ENCODE results near the gene CFAP210.
"Not testable (repeated sequence)": the region's sequence is repeated elsewhere in the genome, so short reads cannot be mapped to it uniquely, and the experiment has no call there.

CFAP210 gene

GRCh38 chr2:169702996-169703395 is 8.8 kb upstream of the CFAP210 start:
- H3K27me3 ChIP-seq (replicated peaks in 2 of 5; ENCODE audit: control insufficient read depth in 4 of 5, insufficient read depth in 5 of 5, low read length in 4 of 5), result no peaks in the 10 kb centered on the region
- DNase-seq, result no peak
- no peaks in the 10 kb centered on the region for H3K9me3 ChIP-seq (ENCODE audit: control extremely low read depth in 1 of 5, control insufficient read depth in 4 of 5, insufficient read depth in 2 of 5, low read depth in 1 of 5, low read length in 4 of 5)
- CTCF ChIA-PET, result interaction anchor here (1.4 to 1.7 kb wide), 2 partner anchors 10 to 23 kb away, joined by 3 to 5 read pairs; no protein-coding TSS in a partner anchor
- 90% methylated on average over 2 of the region's 3 CpGs for WGBS (ENCODE audit: insufficient coverage)
- H3K36me3 ChIP-seq (ENCODE audit: control insufficient read depth in 4 of 4, insufficient read depth in 4 of 4, low read length in 3 of 4), result peaks cover 3 to 19% (median 7%) of the 10 kb centered on the region in 4 experiments
- no peak overlapping the region for H3K27ac ChIP-seq (ENCODE audit: insufficient read depth in 1 of 2, low read depth in 1 of 2, low read length in 2 of 2, poor library complexity in 1 of 2, severe bottlenecking in 2 of 2)
- H3K4me1 ChIP-seq (ENCODE audit: control extremely low read depth in 1 of 4, control insufficient read depth in 4 of 4, insufficient read depth in 4 of 4, low read length in 3 of 4), result no peaks in the 10 kb centered on the region
- no peak overlapping the region for H3K4me3 ChIP-seq (ENCODE audit: control insufficient read depth in 1 of 7, extremely low read depth in 1 of 7, insufficient read depth in 4 of 7, low read depth in 2 of 7, low read length in 6 of 7)
- POLR2A ChIA-PET, result no interaction called here

GRCh38 chr2:169699173-169699572 is 5.0 kb upstream of the CFAP210 start:
- DNase-seq; H3K27me3 ChIP-seq (replicated peaks in 2 of 5; ENCODE audit: control insufficient read depth in 4 of 5, insufficient read depth in 5 of 5, low read length in 4 of 5); H3K4me1 ChIP-seq (ENCODE audit: control extremely low read depth in 1 of 4, control insufficient read depth in 4 of 4, insufficient read depth in 4 of 4, low read length in 3 of 4); H3K4me3 ChIP-seq (ENCODE audit: control insufficient read depth in 1 of 7, extremely low read depth in 1 of 7, insufficient read depth in 4 of 7, low read depth in 2 of 7, low read length in 6 of 7); H3K9me3 ChIP-seq (ENCODE audit: control extremely low read depth in 1 of 5, control insufficient read depth in 4 of 5, insufficient read depth in 2 of 5, low read depth in 1 of 5, low read length in 4 of 5); H3K27ac ChIP-seq (ENCODE audit: insufficient read depth in 1 of 2, low read depth in 1 of 2, low read length in 2 of 2, poor library complexity in 1 of 2, severe bottlenecking in 2 of 2); POLR2A ChIA-PET: not testable (repeated sequence)
- CTCF ChIA-PET, result interaction anchor here (1.0 to 1.6 kb wide), 2 partner anchors 16 to 128 kb away, joined by 3 to 7 read pairs; partner anchors contain the start of gene UBR3
- H3K36me3 ChIP-seq (ENCODE audit: control insufficient read depth in 4 of 4, insufficient read depth in 4 of 4, low read length in 3 of 4), result peaks cover 5 to 17% (median 7%) of the 10 kb centered on the region in 4 experiments
- WGBS (ENCODE audit: insufficient coverage), result no CpG with 5 or more reads among the region's 2 CpGs

DNA sequence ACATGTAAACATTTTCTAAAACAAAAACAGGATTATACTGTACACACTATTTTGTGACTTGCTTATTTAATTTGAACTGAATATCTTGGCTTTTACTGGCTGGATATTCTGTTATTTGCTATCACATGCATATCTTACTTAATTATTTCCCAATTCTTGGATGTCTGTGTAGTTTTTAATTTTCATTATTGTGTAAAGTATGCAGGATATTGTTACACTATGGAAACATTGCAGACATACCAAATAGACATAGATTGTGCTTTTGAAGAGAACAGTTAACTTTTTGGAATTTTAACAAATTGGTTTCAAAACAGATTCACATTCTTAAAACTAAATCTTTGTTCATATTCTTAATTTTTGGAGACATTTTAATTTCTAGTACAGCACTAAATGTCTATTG is 2.2 kb upstream of the CFAP210 start:
- no peaks in the 10 kb centered on the region for H3K9me3 ChIP-seq (ENCODE audit: control extremely low read depth in 1 of 5, control insufficient read depth in 4 of 5, insufficient read depth in 2 of 5, low read depth in 1 of 5, low read length in 4 of 5)
- DNase-seq, result no peak
- ChIA-PET POLR2A (interaction anchor here (0.7 kb wide), 1 partner anchor 47 kb away, joined by 3 read pairs; no protein-coding TSS in a partner anchor), CTCF (interaction anchor here (1.6 kb wide), 1 partner anchor 11 kb away, joined by 4 read pairs; no protein-coding TSS in a partner anchor)
- no peak overlapping the region for H3K4me3 ChIP-seq (ENCODE audit: control insufficient read depth in 1 of 7, extremely low read depth in 1 of 7, insufficient read depth in 4 of 7, low read depth in 2 of 7, low read length in 6 of 7)
- peaks cover 6 to 16% (median 9%) of the 10 kb centered on the region in 4 experiments for H3K4me1 ChIP-seq (ENCODE audit: control extremely low read depth in 1 of 4, control insufficient read depth in 4 of 4, insufficient read depth in 4 of 4, low read length in 3 of 4)
- H3K27ac ChIP-seq (ENCODE audit: insufficient read depth in 1 of 2, low read depth in 1 of 2, low read length in 2 of 2, poor library complexity in 1 of 2, severe bottlenecking in 2 of 2), result no peak overlapping the region
- peaks cover 2 to 12% (median 3%) of the 10 kb centered on the region in 4 experiments for H3K36me3 ChIP-seq (ENCODE audit: control insufficient read depth in 4 of 4, insufficient read depth in 4 of 4, low read length in 3 of 4)
- H3K27me3 ChIP-seq (replicated peaks in 2 of 5; ENCODE audit: control insufficient read depth in 4 of 5, insufficient read depth in 5 of 5, low read length in 4 of 5), result no peaks in the 10 kb centered on the region

GRCh38 chr2:169694894-169695260 is 672 bp upstream of the CFAP210 start:
- CTCF ChIA-PET, result interaction anchor here (1.1 to 4.1 kb wide), 3 partner anchors 11 to 17 kb away, joined by 3 to 20 read pairs (median 3); no protein-coding TSS in a partner anchor
- Histone ChIP-seq H3K27me3 (replicated peaks in 2 of 5; ENCODE audit: control insufficient read depth in 4 of 5, insufficient read depth in 5 of 5, low read length in 4 of 5) (no peaks in the 10 kb centered on the region), H3K4me1 (ENCODE audit: control extremely low read depth in 1 of 4, control insufficient read depth in 4 of 4, insufficient read depth in 4 of 4, low read length in 3 of 4) (peaks cover 6 to 16% (median 9%) of the 10 kb centered on the region in 4 experiments), H3K4me3 (ENCODE audit: control insufficient read depth in 1 of 7, extremely low read depth in 1 of 7, insufficient read depth in 4 of 7, low read depth in 2 of 7, low read length in 6 of 7) (peak overlapping the region; percentile 56 to 93 (median 84)), H3K27ac (ENCODE audit: insufficient read depth in 1 of 2, low read depth in 1 of 2, low read length in 2 of 2, poor library complexity in 1 of 2, severe bottlenecking in 2 of 2) (peak overlapping the region; percentile 94 to 95), H3K36me3 (ENCODE audit: control insufficient read depth in 4 of 4, insufficient read depth in 4 of 4, low read length in 3 of 4) (peaks cover 2 to 8% (median 3%) of the 10 kb centered on the region in 4 experiments), H3K9me3 (ENCODE audit: control extremely low read depth in 1 of 5, control insufficient read depth in 4 of 5, insufficient read depth in 2 of 5, low read depth in 1 of 5, low read length in 4 of 5) (peaks cover 0 to 4% (median 0%) of the 10 kb centered on the region in 5 experiments)
- DNase-seq, result no peak
- WGBS (ENCODE audit: insufficient coverage), result 58% methylated on average over 5 of the region's 8 CpGs
- POLR2A ChIA-PET, result no interaction called here

GRCh38 chr2:169693360-169693759 is 845 bp downstream of the CFAP210 start:
- Histone ChIP-seq H3K36me3 (ENCODE audit: control insufficient read depth in 4 of 4, insufficient read depth in 4 of 4, low read length in 3 of 4) (peaks cover 0 to 2% (median 0%) of the 10 kb centered on the region in 4 experiments), H3K4me3 (ENCODE audit: control insufficient read depth in 1 of 7, extremely low read depth in 1 of 7, insufficient read depth in 4 of 7, low read depth in 2 of 7, low read length in 6 of 7) (peak overlapping the region in 5 of 7 experiments; percentile 76 to 92 (median 84)), H3K9me3 (ENCODE audit: control extremely low read depth in 1 of 5, control insufficient read depth in 4 of 5, insufficient read depth in 2 of 5, low read depth in 1 of 5, low read length in 4 of 5) (peaks cover 0 to 4% (median 2%) of the 10 kb centered on the region in 5 experiments), H3K27ac (ENCODE audit: insufficient read depth in 1 of 2, low read depth in 1 of 2, low read length in 2 of 2, poor library complexity in 1 of 2, severe bottlenecking in 2 of 2) (peak overlapping the region; percentile 94 to 95), H3K27me3 (replicated peaks in 2 of 5; ENCODE audit: control insufficient read depth in 4 of 5, insufficient read depth in 5 of 5, low read length in 4 of 5) (no peaks in the 10 kb centered on the region), H3K4me1 (ENCODE audit: control extremely low read depth in 1 of 4, control insufficient read depth in 4 of 4, insufficient read depth in 4 of 4, low read length in 3 of 4) (peaks cover 6 to 16% (median 9%) of the 10 kb centered on the region in 4 experiments)
- peak; percentile 59 to 72 (median 66) for DNase-seq
- 64% methylated on average over 1 of the region's 4 CpGs for WGBS (ENCODE audit: insufficient coverage)
- POLR2A ChIA-PET, result no interaction called here
- CTCF ChIA-PET, result interaction anchor here (0.7 to 4.1 kb wide), 8 partner anchors 10 to 172 kb away, joined by 3 to 20 read pairs (median 4); no protein-coding TSS in a partner anchor

GRCh38 chr2:169692718-169693117 is 1.5 kb downstream of the CFAP210 start:
- Histone ChIP-seq H3K27me3 (replicated peaks in 2 of 5; ENCODE audit: control insufficient read depth in 4 of 5, insufficient read depth in 5 of 5, low read length in 4 of 5) (no peaks in the 10 kb centered on the region), H3K36me3 (ENCODE audit: control insufficient read depth in 4 of 4, insufficient read depth in 4 of 4, low read length in 3 of 4) (peaks cover 0 to under 1% (median 0%) of the 10 kb centered on the region in 4 experiments), H3K9me3 (ENCODE audit: control extremely low read depth in 1 of 5, control insufficient read depth in 4 of 5, insufficient read depth in 2 of 5, low read depth in 1 of 5, low read length in 4 of 5) (peaks cover 0 to 4% (median 3%) of the 10 kb centered on the region in 5 experiments), H3K4me1 (ENCODE audit: control extremely low read depth in 1 of 4, control insufficient read depth in 4 of 4, insufficient read depth in 4 of 4, low read length in 3 of 4) (peaks cover 6 to 16% (median 9%) of the 10 kb centered on the region in 4 experiments), H3K4me3 (ENCODE audit: control insufficient read depth in 1 of 7, extremely low read depth in 1 of 7, insufficient read depth in 4 of 7, low read depth in 2 of 7, low read length in 6 of 7) (no peak overlapping the region), H3K27ac (ENCODE audit: insufficient read depth in 1 of 2, low read depth in 1 of 2, low read length in 2 of 2, poor library complexity in 1 of 2, severe bottlenecking in 2 of 2) (no peak overlapping the region)
- no peak for DNase-seq
- WGBS (ENCODE audit: insufficient coverage), result 100% methylated on average over 1 of the region's 3 CpGs
- CTCF ChIA-PET, result interaction anchor here (0.8 to 4.1 kb wide), 8 partner anchors 10 to 97 kb away, joined by 3 to 20 read pairs (median 4); no protein-coding TSS in a partner anchor
- POLR2A ChIA-PET, result no interaction called here

- POLR2A ChIA-PET, result no interaction called here
- H3K27me3 ChIP-seq (replicated peaks in 2 of 5; ENCODE audit: control insufficient read depth in 4 of 5, insufficient read depth in 5 of 5, low read length in 4 of 5), result no peaks in the 10 kb centered on the region
- H3K4me3 ChIP-seq (ENCODE audit: control insufficient read depth in 1 of 7, extremely low read depth in 1 of 7, insufficient read depth in 4 of 7, low read depth in 2 of 7, low read length in 6 of 7), result no peak overlapping the region
- DNase-seq, result no peak
- CTCF ChIA-PET, result interaction anchor here (0.6 to 4.1 kb wide), 4 partner anchors 8 to 923 kb away, joined by 3 to 20 read pairs (median 4); no protein-coding TSS in a partner anchor
- H3K36me3 ChIP-seq (ENCODE audit: control insufficient read depth in 4 of 4, insufficient read depth in 4 of 4, low read length in 3 of 4), result no peaks in the 10 kb centered on the region
- WGBS (ENCODE audit: insufficient coverage), result 100% methylated on average over 1 of the region's 1 CpG
- peaks cover 6 to 16% (median 9%) of the 10 kb centered on the region in 4 experiments for H3K4me1 ChIP-seq (ENCODE audit: control extremely low read depth in 1 of 4, control insufficient read depth in 4 of 4, insufficient read depth in 4 of 4, low read length in 3 of 4)
- H3K27ac ChIP-seq (ENCODE audit: insufficient read depth in 1 of 2, low read depth in 1 of 2, low read length in 2 of 2, poor library complexity in 1 of 2, severe bottlenecking in 2 of 2), result no peak overlapping the region
- H3K9me3 ChIP-seq (ENCODE audit: control extremely low read depth in 1 of 5, control insufficient read depth in 4 of 5, insufficient read depth in 2 of 5, low read depth in 1 of 5, low read length in 4 of 5), result peaks cover 0 to 4% (median 3%) of the 10 kb centered on the region in 5 experiments
Observed at GRCh38 chr2:169690958-169691357, 3.2 kb downstream of the CFAP210 start.

All from common myeloid progenitor, CD34-positive (primary cell).